ENCODE data around the gene DPYD.

DNA sequence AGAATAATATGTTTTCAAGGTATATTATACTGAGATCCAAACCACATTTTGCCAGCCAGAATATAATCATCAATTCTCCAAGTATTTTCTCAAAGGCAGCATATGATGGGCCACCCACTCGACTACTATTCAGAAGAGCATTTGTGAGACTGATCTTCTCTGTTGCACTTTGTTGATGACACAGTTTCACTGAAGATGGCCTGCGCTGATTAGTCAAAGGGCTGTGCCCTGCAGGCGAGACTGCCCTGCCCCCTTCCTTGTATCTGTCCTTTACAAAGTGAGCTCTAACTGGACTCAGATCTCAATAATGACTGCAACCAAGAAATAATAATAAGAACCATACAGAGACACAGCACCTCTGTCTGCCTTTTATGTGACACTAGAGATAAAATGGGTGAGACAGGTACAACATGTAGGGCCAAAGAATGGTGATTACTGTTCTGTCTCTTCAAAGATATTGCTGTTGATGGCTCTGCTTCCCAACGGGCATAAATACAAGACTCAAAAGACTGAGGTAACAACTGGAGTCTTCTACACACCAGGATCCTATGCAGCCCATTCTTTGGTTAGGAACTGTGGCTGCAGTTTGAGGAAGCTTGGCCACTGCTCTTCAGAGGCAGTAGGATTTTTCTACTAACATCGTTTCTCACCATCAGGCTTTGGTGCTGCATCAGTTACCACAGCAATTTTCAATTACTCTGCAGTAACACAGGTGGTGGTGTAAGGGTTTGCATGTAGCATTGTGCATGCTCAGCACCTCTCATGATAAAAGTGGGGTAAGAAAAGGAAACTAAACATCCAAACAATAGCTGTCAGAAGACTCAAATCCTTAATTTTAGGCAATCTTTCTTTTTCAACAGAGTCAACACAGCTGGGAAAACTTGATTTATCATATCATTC is 718.1 kb downstream of the DPYD start:
- TF ChIP-seq, protein P1, sequence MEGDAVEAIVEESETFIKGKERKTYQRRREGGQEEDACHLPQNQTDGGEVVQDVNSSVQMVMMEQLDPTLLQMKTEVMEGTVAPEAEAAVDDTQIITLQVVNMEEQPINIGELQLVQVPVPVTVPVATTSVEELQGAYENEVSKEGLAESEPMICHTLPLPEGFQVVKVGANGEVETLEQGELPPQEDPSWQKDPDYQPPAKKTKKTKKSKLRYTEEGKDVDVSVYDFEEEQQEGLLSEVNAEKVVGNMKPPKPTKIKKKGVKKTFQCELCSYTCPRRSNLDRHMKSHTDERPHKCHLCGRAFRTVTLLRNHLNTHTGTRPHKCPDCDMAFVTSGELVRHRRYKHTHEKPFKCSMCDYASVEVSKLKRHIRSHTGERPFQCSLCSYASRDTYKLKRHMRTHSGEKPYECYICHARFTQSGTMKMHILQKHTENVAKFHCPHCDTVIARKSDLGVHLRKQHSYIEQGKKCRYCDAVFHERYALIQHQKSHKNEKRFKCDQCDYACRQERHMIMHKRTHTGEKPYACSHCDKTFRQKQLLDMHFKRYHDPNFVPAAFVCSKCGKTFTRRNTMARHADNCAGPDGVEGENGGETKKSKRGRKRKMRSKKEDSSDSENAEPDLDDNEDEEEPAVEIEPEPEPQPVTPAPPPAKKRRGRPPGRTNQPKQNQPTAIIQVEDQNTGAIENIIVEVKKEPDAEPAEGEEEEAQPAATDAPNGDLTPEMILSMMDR (conservative IDR thresholded peaks at IDR 0.05; ENCODE audit: low read length) = no peak
- no peak for TF ChIP-seq EZH2phosphoT487 (IDR thresholded peaks at IDR 0.05; ENCODE audit: borderline replicate concordance)

Measured in Loucy (cell line).